ENCODE data around the gene TRAF7.

GRCh38 chr16:2208772-2209171 lies 53.2 kb downstream of the TRAF7 start:
- TF ChIP-seq, protein P1, sequence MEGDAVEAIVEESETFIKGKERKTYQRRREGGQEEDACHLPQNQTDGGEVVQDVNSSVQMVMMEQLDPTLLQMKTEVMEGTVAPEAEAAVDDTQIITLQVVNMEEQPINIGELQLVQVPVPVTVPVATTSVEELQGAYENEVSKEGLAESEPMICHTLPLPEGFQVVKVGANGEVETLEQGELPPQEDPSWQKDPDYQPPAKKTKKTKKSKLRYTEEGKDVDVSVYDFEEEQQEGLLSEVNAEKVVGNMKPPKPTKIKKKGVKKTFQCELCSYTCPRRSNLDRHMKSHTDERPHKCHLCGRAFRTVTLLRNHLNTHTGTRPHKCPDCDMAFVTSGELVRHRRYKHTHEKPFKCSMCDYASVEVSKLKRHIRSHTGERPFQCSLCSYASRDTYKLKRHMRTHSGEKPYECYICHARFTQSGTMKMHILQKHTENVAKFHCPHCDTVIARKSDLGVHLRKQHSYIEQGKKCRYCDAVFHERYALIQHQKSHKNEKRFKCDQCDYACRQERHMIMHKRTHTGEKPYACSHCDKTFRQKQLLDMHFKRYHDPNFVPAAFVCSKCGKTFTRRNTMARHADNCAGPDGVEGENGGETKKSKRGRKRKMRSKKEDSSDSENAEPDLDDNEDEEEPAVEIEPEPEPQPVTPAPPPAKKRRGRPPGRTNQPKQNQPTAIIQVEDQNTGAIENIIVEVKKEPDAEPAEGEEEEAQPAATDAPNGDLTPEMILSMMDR (conservative IDR thresholded peaks at IDR 0.05; ENCODE audit: low read length) = no peak
- TF ChIP-seq EZH2phosphoT487 (IDR thresholded peaks at IDR 0.05; ENCODE audit: borderline replicate concordance, low read depth, low read length) = no peak
